ENCODE results near the gene MLKL. TPM values are rescaled to one million over a fixed set of nuclear protein-coding genes. Genes with fewer than 3 reads are reported as not detected.
"Not testable (repeated sequence)": the region's sequence is repeated elsewhere in the genome, so short reads cannot be mapped to it uniquely, and the experiment has no call there.

MLKL gene
- total and polyA plus RNA-seq, 2 donors, result 5.2 to 10.7 TPM

GRCh38 chr16:74666425-74667254 lies 34.0 kb downstream of the MLKL start, which contains the start of gene RFWD3:
RFWD3 (minus strand) TSS chr16:74666877; CDS start chr16:74661449, 5,428 bp downstream.
- H3K36me3 ChIP-seq (ENCODE audit: insufficient read depth), result no peaks in the 10 kb centered on the region
- peak within 1 kb of the TSS; percentile 86 for H3K4me3 ChIP-seq (ENCODE audit: low read depth, low read length)
- peaks cover 1% of the 10 kb centered on the region for H3K4me1 ChIP-seq (ENCODE audit: insufficient read depth)
- peak; percentile 97 for DNase-seq (ENCODE audit: extremely low spot score)
- H3K27ac ChIP-seq (ENCODE audit: low read depth), result no peak within 1 kb of the TSS
- under 1% methylated on average over 63 of the region's 63 CpGs for WGBS

- no peak overlapping the region for H3K27ac ChIP-seq (ENCODE audit: low read depth)
- 6% methylated on average over 8 of the region's 8 CpGs for WGBS
- H3K4me3 ChIP-seq (ENCODE audit: low read depth, low read length), result peak overlapping the region; percentile 86
Measured at GRCh38 chr16:74666010-74666421, 34.6 kb downstream of the MLKL start.

GRCh38 chr16:74661064-74661463 lies 39.6 kb downstream of the MLKL start:
- H3K27ac ChIP-seq (ENCODE audit: low read depth), result no peak overlapping the region
- H3K36me3 ChIP-seq (ENCODE audit: insufficient read depth), result peaks cover 4% of the 10 kb centered on the region
- 94% methylated on average over 5 of the region's 5 CpGs for WGBS
- peaks cover 1% of the 10 kb centered on the region for H3K4me1 ChIP-seq (ENCODE audit: insufficient read depth)
- no peak overlapping the region for H3K4me3 ChIP-seq (ENCODE audit: low read depth, low read length)
- DNase-seq (ENCODE audit: extremely low spot score), result no peak

More at GRCh38 chr16:74666010-74666421, 34.6 kb downstream of the MLKL start:
- peaks cover 3% of the 10 kb centered on the region for H3K36me3 ChIP-seq (ENCODE audit: insufficient read depth)
- peaks cover 1% of the 10 kb centered on the region for H3K4me1 ChIP-seq (ENCODE audit: insufficient read depth)
- no peak for DNase-seq (ENCODE audit: extremely low spot score)

GRCh38 chr16:74660383-74660782 lies 40.3 kb downstream of the MLKL start:
- Histone ChIP-seq H3K4me3 (ENCODE audit: low read depth, low read length) (no peak overlapping the region), H3K36me3 (ENCODE audit: insufficient read depth) (peaks cover 4% of the 10 kb centered on the region)
- 87% methylated on average over 4 of the region's 4 CpGs for WGBS

GRCh38 chr16:74659041-74659440 lies 41.6 kb downstream of the MLKL start:
- no peaks in the 10 kb centered on the region for H3K4me1 ChIP-seq (ENCODE audit: insufficient read depth)
- peaks cover 4% of the 10 kb centered on the region for H3K36me3 ChIP-seq (ENCODE audit: insufficient read depth)
- no peak overlapping the region for H3K4me3 ChIP-seq (ENCODE audit: low read depth, low read length)
- no peak for DNase-seq (ENCODE audit: extremely low spot score)
- no peak overlapping the region for H3K27ac ChIP-seq (ENCODE audit: low read depth)
- 87% methylated on average over 2 of the region's 2 CpGs for WGBS

More at GRCh38 chr16:74660383-74660782, 40.3 kb downstream of the MLKL start:
- Histone ChIP-seq H3K27ac (ENCODE audit: low read depth) (no peak overlapping the region), H3K4me1 (ENCODE audit: insufficient read depth) (peaks cover 1% of the 10 kb centered on the region)
- DNase-seq (ENCODE audit: extremely low spot score), result no peak

- Histone ChIP-seq H3K36me3 (ENCODE audit: insufficient read depth) (peaks cover 4% of the 10 kb centered on the region), H3K4me3 (ENCODE audit: low read depth, low read length) (no peak overlapping the region), H3K4me1 (ENCODE audit: insufficient read depth) (no peaks in the 10 kb centered on the region), H3K27ac (ENCODE audit: low read depth) (no peak overlapping the region)
- no peak for DNase-seq (ENCODE audit: extremely low spot score)
- 73% methylated on average over 5 of the region's 5 CpGs for WGBS
Measured at GRCh38 chr16:74657870-74658642, 42.6 kb downstream of the MLKL start.

- 69% methylated on average over 3 of the region's 3 CpGs for WGBS
- H3K4me1 ChIP-seq (ENCODE audit: insufficient read depth), result no peaks in the 10 kb centered on the region
- no peak for DNase-seq (ENCODE audit: extremely low spot score)
- no peak overlapping the region for H3K4me3 ChIP-seq (ENCODE audit: low read depth, low read length)
- no peak overlapping the region for H3K27ac ChIP-seq (ENCODE audit: low read depth)
- H3K36me3 ChIP-seq (ENCODE audit: insufficient read depth), result peaks cover 2% of the 10 kb centered on the region
Measured at GRCh38 chr16:74654536-74655050, 46.1 kb downstream of the MLKL start.

- not testable (repeated sequence) for H3K36me3 ChIP-seq (ENCODE audit: insufficient read depth); H3K27ac ChIP-seq (ENCODE audit: low read depth); H3K4me1 ChIP-seq (ENCODE audit: insufficient read depth); H3K4me3 ChIP-seq (ENCODE audit: low read depth, low read length); DNase-seq (ENCODE audit: extremely low spot score)
- over 99% methylated on average over 2 of the region's 2 CpGs for WGBS
Measured at GRCh38 chr16:74652883-74653282, 47.8 kb downstream of the MLKL start.

- H3K36me3 ChIP-seq (ENCODE audit: insufficient read depth), result peaks cover 5% of the 10 kb centered on the region
- H3K4me1 ChIP-seq (ENCODE audit: insufficient read depth), result no peaks in the 10 kb centered on the region
- no peak for DNase-seq (ENCODE audit: extremely low spot score)
- H3K4me3 ChIP-seq (ENCODE audit: low read depth, low read length), result no peak overlapping the region
- H3K27ac ChIP-seq (ENCODE audit: low read depth), result no peak overlapping the region
- 52% methylated on average over 1 of the region's 1 CpG for WGBS
Measured at GRCh38 chr16:74652249-74652648, 48.4 kb downstream of the MLKL start.

- DNase-seq (ENCODE audit: extremely low spot score), result no peak
- no peak overlapping the region for H3K27ac ChIP-seq (ENCODE audit: low read depth)
- peaks cover 5% of the 10 kb centered on the region for H3K36me3 ChIP-seq (ENCODE audit: insufficient read depth)
- H3K4me3 ChIP-seq (ENCODE audit: low read depth, low read length), result no peak overlapping the region
- 90% methylated on average over 2 of the region's 2 CpGs for WGBS
- H3K4me1 ChIP-seq (ENCODE audit: insufficient read depth), result no peaks in the 10 kb centered on the region
Measured at GRCh38 chr16:74651841-74652240, 48.8 kb downstream of the MLKL start.

GRCh38 chr16:74650966-74651567 lies 49.6 kb downstream of the MLKL start:
- Histone ChIP-seq H3K27ac (ENCODE audit: low read depth) (no peak overlapping the region), H3K36me3 (ENCODE audit: insufficient read depth) (peaks cover 5% of the 10 kb centered on the region), H3K4me1 (ENCODE audit: insufficient read depth) (no peaks in the 10 kb centered on the region), H3K4me3 (ENCODE audit: low read depth, low read length) (no peak overlapping the region)
- DNase-seq (ENCODE audit: extremely low spot score), result no peak
- 84% methylated on average over 6 of the region's 6 CpGs for WGBS

GRCh38 chr16:74649839-74650504 lies 50.7 kb downstream of the MLKL start:
- Histone ChIP-seq H3K36me3 (ENCODE audit: insufficient read depth) (peaks cover 6% of the 10 kb centered on the region), H3K4me3 (ENCODE audit: low read depth, low read length) (no peak overlapping the region), H3K4me1 (ENCODE audit: insufficient read depth) (no peaks in the 10 kb centered on the region), H3K27ac (ENCODE audit: low read depth) (no peak overlapping the region)
- DNase-seq (ENCODE audit: extremely low spot score), result no peak
- 53% methylated on average over 1 of the region's 1 CpG for WGBS

GRCh38 chr16:74641969-74642368 lies 58.7 kb downstream of the MLKL start:
- H3K27ac ChIP-seq (ENCODE audit: low read depth), result no peak overlapping the region

More at GRCh38 chr16:74641969-74642368, 58.7 kb downstream of the MLKL start:
- 97% methylated on average over 8 of the region's 8 CpGs for WGBS
- Histone ChIP-seq H3K4me1 (ENCODE audit: insufficient read depth) (no peaks in the 10 kb centered on the region), H3K4me3 (ENCODE audit: low read depth, low read length) (no peak overlapping the region), H3K36me3 (ENCODE audit: insufficient read depth) (peaks cover 1% of the 10 kb centered on the region)
- no peak for DNase-seq (ENCODE audit: extremely low spot score)
